IPS-18c (cell line): ENCODE data around the gene GLUD1.
"Not testable (repeated sequence)": the region's sequence is repeated elsewhere in the genome, so short reads cannot be mapped to it uniquely, and the experiment has no call there.

Source experiments
- H3K4me3 ChIP-seq: 2 replicates; pipeline ENCODE4 v1.7.0; 2013; ENCODE audit warnings: low read depth, mild to moderate bottlenecking, low read length, moderate library complexity; ENCODE audit not compliant: insufficient read depth
- H3K9me3 ChIP-seq: one replicate; pipeline ENCODE4 v1.6.1; 2013; ENCODE audit warnings: mild to moderate bottlenecking, low read length, moderate library complexity; ENCODE audit not compliant: control insufficient read depth, insufficient read depth

Gene GLUD1

DNA sequence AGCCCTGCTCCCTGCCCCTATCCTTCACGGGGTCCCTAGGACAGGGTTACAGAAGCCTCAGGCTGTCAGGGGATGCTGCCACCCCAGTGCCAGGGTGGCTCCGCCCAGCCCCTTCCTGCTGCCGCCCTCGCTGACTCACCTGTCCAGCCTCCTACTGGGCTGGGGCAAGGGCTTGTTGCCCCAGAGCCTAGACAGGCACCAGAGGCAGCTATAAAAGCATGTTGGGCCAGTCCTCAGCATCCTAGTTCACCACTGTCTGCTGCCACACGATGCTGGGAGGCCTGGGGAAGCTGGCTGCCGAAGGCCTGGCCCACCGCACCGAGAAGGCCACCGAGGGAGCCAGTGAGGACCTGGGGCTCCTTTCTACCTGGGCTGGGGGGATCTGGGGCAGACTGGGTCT lies 74.6 kb downstream of the GLUD1 start, which contains the start of gene FAM25A:
Gene FAM25A, plus strand, starts transcription at position 239 of the 400 bp plus-strand sequence. Its CDS starts 31 bp downstream, at position 270.
- not testable (repeated sequence) for H3K4me3 ChIP-seq, H3K9me3 ChIP-seq

DNA sequence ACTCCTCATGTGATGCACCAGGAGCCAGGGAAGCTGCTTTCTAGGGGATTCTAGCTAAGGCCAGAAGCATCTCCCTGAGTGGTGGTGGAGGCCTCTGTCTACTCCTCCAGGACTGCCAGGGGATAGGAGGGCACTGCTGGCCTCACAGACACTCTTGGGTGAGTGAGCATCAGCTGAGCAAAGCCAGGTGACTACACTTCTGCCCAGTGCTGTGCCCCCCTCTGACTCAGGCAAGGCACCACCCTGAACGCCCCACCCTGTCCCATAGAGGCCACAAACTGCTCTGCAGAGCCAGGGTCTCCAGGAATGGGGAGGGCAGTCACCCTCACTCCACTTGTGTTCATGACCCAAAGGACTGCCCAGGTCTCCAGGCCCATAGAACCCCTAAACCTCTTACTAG lies 75.1 kb downstream of the GLUD1 start:
- H3K9me3 ChIP-seq, H3K4me3 ChIP-seq: not testable (repeated sequence)

DNA sequence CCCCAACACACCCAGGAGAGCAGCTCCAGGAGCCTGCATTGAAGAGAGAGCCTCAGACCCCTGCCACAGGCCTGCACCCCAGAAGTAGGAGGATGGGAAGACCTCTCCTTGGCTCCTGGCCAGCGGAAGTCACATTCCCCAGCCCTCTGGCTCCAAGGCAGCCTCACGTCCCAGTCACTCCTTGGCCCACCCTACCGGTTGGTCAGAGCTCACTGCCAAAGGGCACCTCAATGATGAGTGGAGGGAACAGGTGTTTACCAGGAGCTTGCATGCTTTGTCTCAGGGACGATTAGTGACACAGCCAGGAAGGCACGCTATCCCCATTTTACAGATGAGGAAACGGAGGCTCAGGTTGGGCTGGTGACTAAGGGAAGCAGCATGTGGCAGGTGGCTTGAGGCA lies 75.6 kb downstream of the GLUD1 start:
- H3K9me3 ChIP-seq, H3K4me3 ChIP-seq: not testable (repeated sequence)

DNA sequence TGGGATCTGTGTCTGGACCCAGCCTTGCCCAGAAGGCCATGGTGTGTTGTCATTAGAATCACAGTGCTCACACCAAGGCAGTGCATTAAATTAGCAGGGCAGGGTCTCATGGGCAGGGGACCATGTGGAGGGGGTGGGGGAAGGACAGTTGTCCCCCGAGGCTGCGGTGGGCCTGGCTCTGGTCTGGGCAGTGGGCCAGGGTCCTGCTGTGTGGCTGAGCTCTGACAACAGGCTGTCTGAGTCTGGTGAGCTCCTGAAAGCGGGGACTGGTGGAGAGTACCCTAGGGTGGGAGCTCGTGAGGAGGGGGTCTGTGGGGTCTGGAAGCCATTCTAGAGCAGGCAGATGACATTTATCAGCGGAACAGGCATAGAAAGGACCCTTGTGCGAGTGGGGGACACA lies 76.5 kb downstream of the GLUD1 start:
- not testable (repeated sequence) for H3K4me3 ChIP-seq, H3K9me3 ChIP-seq

DNA sequence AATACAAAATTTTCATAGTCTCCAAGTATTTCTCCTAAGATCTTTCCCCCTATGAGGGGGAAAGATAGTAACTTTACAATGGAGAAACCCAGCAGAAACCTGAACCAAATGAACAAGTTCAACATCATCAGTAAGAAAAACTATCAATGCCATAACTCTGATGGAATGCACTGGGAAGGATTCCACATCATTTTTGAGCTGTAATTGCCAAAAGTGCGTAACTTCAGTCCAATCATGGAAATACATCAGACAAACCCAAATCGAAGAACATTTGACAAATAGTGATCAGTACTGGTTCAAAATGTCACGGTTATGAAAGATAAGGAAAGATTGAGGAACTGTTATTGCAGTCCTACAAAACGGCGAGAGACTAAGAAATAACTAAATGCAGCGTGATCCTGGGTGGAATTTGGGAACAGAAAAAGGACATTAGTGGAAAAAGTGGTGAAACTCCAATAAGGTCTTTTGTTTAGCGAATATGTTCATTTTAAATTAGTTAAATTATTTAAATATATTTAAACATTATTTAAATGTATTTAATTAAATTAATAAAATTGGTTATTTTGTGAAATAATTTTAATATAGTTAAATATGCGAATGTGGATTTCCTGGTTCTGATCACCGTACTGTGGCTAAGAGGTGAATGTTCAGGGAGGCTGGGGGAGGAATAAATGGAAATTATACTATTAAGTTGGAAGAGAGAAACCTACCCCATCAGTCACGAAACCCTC lies 79.5 kb downstream of the GLUD1 start:
- not testable (repeated sequence) for H3K4me3 ChIP-seq, H3K9me3 ChIP-seq

DNA sequence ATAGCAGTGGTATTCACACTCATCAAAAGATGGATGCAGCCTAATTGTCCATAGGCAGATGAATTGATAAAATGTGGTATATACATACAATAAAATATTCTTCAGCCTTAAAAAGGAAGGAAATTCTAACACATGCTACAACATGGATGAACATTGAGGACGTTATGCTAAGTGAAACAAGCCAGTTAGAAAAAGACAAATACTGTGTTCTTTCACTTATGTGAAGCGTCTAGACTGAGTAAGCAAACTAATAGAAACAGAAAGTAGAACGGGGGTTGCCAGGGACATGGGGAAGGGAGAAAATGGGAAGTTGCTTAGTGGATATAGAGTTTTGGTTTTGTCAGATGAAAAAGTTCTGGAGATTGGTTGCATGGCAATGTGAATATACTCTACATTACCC lies 81.1 kb downstream of the GLUD1 start:
- H3K9me3 ChIP-seq, H3K4me3 ChIP-seq: not testable (repeated sequence)

DNA sequence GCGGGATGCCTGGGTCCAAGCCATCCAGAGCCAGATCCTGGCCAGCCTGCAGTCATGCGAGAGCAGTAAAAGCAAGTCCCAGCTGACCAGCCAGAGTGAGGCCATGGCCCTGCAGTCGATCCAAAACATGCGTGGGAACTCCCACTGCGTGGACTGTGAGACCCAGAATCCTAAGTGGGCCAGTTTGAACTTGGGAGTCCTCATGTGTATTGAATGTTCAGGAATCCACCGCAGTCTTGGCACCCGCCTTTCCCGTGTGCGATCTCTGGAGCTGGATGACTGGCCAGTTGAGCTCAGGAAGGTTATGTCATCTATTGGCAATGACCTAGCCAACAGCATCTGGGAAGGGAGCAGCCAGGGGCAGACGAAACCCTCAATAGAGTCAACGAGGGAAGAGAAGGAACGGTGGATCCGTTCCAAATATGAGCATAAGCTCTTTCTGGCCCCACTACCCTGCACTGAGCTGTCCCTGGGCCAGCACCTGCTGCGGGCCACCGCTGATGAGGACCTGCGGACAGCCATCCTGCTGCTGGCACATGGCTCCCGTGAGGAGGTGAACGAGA lies 85.4 kb downstream of the GLUD1 start:
- not testable (repeated sequence) for H3K4me3 ChIP-seq, H3K9me3 ChIP-seq

DNA sequence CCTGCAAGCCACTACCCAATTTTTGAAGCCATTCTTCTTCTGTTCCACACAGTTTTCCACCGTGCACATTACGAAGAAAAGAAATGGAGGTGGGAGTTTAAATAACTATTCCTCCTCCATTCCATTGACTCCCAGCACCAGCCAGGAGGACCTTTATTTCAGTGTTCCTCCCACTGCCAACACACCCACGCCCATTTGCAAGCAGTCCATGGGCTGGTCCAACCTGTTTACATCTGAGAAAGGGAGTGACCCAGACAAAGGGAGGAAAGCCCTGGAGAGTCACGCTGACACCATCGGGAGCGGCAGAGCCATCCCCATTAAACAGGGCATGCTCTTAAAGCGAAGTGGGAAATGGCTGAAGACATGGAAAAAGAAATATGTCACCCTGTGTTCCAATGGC lies 86.3 kb downstream of the GLUD1 start:
- not testable (repeated sequence) for H3K4me3 ChIP-seq, H3K9me3 ChIP-seq

DNA sequence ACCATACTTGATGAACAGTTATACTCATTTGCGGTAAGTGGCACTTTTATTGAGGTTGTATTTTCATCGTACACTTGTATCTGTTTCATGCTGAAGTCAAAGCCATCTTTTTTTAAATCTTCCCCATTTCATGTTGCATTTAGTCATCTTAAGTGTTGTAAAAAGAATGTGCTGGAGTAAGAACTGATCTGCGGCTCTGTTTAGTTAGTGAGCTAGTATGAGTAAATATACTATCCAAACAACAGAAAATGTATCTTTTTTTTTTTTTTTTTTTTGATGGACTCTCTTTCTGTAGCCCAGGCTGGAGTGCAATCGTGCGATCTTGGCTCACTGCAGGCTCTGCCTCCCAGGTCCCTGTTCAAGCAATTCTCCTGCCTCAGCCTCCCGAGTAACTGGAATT lies 87.0 kb downstream of the GLUD1 start:
- not testable (repeated sequence) for H3K9me3 ChIP-seq, H3K4me3 ChIP-seq

DNA sequence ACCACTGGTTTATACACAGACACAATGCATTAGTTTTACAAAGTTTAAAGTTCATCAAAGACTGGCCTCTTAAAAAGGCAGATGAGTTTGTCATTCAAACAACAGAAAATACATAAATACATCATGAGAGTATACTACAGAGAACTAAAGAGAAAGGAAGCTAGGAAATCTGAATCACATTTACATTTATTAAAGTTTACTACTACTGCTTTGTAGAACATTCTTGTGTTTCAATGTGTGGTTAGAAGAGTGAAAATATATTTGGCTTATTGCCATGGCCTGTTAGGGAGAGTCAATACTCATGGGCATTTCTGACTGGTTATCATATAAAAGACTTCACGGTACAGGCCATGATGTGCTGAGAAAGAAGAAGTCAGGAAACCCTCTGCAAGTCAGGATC lies 87.5 kb downstream of the GLUD1 start:
- not testable (repeated sequence) for H3K9me3 ChIP-seq

DNA sequence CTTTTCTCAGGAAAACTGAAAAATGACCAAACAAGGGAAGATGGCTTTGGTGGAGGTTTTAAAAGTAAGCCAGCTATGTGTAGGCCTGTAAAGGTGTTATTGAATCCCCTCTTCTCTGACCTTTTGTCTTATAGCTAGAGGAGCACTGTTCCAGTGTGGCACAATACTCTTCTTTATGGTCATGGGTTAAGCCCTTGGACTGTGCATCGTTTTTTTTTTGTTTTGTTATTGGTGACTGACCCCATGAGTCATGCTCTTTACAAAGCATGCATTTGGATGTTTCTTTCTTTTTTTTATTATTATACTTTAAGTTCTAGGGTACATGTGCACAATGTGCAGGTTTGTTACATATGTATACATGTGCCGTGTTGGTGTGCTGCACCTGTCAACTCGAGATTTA lies 94.2 kb downstream of the GLUD1 start:
- Histone ChIP-seq H3K9me3 (no peaks in the 10 kb centered on the region), H3K4me3 (no peak overlapping the region)

More for the DNA sequence above, 87.5 kb downstream of the GLUD1 start:
- not testable (repeated sequence) for H3K4me3 ChIP-seq
